NCI-H524 treated with DMSO at 0.1 percent for 48 hours (cell line): ENCODE data around the gene NR5A1.

ENCODE experiments used
- DNase-seq: peaks from one replicate; lab custom pipeline; 2025; lab: John Stamatoyannopoulos, UW

Gene NR5A1

DNA sequence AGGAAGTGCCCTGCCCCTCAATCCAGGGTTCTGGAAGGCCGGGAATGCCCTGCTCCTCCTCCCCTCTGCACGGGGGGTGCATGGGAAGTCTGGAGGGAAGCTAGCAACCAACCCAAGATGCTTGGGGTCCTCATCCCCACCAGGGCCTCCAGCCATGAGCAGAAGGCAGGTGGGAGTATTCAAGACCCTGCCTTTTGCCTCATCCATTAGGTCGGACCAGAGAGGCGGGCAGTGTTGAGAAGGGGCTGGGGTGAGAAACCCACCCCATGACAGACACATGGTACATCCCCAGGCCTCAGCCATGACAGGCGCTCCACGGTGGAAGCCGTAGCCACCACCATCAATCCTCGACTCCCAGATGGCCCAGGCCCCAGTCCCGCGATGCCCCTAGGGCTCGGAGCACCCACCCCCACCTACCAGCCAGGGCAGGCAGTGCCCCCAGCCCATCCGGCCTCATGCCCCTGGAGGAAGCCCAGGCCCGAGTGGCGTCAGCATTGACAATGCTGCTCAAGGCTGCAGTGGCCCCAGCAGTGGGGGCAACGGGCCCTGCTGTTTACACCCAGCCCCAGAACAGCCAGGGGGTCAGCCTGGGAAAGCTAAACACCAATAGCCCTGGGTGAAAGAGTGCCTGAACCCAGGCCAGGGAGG, 8.6 kb downstream of the NR5A1 start:
- no peak for DNase-seq

DNA sequence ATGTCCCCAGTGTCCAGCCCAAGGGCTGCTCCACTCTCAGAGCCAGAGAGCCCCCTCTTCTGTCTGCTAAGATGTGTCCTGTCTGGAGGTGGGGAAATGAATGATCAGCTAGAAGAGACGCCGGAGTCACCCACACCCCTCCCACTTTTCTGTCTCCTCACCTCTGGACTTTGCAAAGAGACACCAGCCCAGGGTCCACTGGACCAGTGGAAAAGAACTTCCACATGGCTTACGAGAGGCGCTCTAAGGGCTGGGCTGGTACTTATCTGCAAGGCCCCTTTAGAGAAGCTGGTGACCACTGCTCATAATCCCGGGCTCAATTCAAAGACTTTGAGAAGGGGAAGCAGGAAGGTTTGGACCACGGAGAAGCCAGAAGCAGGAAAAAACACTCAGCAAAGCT, 9.2 kb downstream of the NR5A1 start:
- no peak for DNase-seq

DNA sequence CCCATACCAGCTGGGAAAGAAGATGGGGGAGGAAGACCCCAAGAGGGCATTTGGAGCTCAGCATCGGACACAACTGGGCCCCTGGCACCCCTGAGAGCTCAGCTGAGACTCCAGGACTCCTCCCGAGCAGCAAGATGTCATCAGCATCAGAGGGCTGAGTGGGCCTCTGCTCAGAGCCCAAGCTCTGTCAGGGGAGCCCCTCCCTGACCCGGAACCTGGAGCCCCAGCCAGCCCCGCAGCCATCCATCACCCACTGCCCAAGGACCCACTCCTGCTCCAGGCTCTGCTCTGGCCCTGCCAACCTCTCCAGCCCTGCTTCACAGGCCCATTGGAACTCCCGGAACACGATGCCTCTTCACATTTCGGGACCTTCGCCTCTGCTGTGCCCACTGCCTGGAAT, 9.8 kb downstream of the NR5A1 start:
- no peak for DNase-seq

DNA sequence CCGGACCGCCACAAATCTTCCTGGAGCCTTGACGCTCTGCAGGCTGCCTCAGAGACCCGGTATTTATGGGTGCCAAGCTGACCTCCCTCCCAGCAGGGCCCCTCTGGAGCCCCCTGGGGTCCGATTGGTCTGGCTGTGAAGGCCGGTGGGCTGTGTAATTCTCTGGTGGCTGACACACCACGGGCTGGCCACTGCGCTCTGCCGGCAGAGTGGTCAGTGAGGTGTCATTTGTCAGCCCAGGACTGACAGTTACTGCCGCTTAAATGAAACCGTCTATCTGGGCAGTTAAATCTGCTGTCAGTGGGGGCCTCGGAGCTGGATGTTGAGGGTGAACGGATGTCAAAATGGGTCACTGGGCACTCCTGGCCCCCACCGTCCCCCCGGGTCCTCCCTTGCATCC, 10.7 kb downstream of the NR5A1 start:
- DNase-seq: no peak

DNA sequence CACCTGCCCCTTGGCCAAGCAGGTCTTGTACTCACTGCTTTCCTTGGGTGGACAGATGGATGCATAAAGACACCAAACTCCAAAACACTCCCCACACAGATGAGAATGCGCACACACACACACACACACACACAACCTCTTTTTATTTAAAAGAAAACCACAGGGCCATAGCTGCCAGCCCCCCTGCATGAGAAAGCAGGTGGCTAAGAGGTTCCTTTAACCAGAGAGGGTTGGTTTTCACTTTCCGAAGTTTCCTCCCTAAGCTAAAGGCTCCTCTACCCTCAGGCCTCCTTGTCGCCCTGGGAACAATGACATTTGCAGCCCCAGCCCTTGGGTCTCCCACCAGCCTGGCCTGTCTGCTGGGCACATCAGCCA, 11.1 kb downstream of the NR5A1 start:
- DNase-seq: no peak

DNA sequence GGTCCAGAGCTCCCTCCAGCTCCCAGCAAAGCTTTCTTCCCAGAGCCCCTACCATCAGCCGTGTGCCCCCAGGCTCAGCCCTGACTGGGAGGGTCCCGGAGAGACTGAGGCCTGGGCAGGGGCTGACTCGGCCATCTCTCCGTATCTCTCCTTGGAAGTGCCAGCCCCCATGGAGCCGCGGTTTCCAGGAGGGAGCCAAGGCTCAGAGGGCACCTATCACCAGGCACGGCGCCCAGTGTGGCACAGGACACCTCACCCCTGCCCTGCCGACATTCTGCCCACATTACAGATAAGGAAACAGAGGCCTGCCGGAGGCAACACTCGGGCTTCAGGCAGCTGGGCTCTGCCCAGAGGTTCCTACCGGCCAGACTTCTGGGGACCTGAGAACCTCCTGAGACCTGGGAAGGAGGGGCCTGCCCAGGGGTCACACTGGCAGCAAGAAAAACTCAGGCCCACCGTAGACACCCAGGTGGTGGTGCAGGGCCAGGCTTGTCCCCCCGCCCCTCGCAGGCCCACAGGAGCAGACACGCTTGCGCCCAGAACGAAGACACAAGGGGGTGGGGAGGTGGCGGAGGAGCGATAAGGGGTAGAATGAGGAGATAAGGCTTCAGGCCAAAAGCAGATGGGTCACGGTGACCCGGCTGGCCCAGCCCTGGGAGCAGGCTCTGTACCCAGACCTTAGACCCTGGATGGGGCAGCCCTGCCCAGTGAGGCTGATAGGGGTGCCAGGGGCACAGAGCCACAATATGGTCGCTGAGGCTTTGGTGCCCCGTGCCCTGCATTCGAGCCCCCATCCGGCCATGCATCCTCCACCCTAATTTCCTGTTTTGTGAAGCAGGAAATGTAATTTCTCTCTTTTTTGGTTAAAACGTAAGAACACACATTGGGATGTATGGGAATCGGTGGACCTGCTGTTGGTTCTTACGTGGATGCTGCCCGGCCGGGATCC, 11.8 kb downstream of the NR5A1 start:
- DNase-seq: no peak

DNA sequence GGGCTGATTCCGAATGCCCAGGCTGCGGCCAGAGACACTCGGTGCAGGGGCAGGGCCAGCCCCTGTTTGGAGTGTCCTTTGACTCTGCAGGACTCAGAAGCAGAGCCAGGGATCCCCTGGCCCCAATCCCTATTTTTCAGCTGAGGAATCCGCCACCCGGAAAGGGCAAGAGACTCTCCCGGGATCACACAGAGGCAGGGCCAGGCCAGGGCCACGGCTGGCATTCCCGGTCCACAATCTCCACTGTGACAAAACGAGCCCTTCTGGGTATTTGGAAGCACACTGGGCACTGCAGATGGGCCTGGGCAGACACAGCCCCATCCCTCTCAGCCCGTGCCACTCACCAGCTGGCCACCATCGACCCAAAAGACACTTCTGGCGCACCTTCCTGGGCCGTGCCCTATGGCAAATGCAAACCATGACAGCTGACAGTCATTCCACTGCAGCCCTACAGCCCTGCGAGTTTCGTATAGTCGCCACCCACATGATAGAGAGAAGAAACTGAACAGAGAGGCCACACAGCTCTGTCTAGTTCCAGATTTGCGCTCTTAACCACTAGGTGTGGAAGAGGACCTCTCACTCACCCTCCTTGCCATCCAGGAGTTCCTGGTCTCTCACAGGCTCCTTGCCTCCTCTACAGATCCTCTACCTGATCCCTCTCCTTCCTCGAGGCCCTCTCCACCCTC, 13.3 kb downstream of the NR5A1 start:
- no peak for DNase-seq

DNA sequence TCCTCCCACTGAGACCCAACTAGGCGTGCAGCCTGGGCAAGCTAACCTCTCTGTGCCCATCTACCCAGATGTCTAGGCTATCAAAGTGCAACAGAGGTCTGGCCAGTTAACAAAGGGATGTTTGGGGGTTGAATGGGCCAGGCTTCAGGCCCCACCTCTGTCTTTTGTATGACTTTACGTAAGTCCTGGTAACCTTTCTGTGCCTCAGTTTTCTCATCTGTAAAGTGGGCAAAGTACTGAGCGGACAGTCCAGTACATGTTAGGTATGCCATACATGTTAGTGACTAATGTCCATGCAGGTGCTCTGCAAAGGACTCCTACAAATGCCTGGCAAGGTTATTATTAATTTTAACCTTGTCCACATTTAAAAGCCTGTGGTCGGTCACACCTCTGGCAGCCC, 14.0 kb downstream of the NR5A1 start:
- no peak for DNase-seq

DNA sequence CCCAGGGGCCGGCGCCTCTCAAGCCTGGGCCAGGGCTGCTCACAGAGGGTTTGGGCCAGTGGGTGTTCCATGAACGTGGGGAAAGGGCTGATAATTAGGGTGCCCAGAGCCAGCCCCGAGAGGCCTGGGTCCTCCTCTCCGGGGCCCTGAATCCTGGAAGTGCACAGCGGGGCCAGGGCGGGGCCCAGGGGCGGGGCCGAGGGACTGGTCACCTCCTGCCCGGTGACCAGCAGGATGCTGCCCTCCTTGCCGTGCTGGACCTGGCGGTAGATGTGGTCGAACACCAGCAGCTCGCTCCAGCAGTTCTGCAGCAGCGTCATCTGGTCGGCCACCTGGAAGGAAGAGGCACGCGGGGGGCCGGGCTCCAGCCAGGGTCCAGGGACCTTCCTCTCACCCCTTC, 14.4 kb downstream of the NR5A1 start:
- DNase-seq: no peak

DNA sequence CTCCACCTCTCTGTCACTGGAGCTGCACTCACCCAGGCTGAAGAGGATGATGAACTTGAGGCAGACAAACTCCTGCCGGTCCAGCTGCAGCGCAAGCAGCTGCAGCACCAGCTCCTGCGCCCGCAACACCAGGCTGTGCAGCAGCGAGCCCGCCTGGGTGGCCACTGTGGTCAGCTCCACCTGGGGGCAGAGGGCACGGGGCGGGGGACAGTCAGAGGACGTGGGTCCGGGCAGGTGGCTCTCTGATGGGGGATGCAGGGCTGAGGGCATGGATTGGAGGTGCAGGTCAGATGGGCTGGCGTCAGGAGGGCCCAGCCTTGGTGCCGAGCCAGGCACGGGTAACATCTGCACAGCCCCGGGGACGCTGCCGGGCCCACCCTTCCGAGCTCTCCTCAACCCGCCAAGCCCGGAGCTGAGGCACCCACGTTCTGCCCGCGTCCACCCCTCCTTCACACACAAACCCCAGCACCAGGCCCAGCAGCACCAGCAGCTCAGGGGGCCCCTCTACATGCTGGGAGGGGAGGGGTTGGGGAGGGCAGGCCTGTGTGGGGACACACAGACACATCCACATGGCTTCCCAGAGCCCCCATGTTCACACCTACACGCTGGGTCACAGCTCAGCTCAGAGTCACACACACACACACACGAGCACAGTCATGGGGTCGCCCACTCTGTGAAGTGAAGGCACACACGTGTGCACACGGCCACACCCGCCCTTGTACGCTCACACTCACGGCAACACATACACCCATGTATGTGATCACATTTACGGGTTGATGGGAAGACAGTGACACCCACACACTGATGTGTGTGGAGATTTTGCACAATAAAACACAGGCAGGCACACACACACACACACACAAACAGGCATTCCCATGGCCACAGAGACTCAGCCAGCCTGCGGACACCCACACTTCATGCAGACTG, 15.9 kb downstream of the NR5A1 start:
- no peak for DNase-seq

DNA sequence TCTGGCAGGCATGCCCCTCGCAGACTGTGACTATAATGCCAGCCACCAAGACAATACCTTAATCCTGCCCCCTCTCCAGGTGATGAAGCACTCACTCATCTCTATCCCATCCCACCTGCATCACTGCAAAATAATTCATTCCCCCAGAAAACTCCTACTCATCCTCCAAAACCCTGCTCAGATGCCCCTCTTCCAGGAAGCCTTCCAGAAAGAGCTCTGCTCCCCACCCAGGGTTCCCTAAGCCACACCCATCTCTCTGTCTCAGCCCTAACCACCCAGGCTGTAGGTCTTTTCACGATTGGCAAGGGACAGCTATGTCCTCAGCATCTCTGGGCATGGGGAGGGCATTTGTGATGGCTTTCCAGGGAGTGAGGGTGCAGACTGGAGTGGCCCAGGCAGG, 17.2 kb downstream of the NR5A1 start:
- DNase-seq: no peak

DNA sequence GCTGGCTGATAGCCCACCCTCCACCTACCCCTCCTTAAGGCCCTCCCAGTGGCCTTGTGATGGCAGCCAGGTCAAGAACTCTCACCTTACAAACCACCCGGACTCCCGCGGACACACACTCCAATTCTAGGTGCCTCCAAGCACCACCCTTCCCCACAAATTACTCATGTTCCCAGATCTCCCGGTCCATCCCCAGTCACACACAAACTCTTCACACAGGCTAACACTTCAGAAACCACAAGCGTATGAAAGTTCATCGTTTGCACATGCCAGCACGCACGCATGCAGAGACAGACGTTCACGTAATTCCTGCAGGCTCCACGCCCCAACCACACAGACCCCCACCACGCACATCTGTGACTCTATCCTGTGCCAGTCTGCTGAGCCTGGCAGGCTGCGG, 18.0 kb downstream of the NR5A1 start:
- DNase-seq: no peak

DNA sequence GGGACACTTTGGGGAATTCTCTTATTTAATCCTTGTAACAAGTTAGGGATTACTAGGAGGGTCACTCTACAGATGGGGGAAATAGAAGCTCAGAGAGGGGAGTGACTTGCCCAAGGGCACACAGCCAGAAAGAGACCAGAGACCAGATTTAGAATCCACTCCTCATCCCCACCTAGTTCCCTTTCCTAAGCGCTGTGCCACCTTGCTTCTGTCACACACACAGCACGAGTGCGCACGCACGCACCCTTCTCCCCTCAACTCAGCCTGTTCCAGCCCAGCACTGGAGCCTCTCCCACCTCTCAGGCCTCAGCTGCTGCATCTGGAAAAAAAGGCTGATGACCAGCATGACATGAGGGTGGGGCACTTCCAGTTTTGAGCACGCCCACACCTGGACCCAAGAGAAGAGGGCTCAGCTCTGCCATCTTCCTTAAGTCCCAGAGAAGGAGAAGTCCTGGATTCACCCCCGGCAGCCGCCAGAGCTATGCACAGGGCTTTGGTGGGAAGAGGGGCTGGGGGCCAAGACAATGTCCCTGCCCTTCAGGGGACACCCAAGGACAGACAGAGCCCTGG, 18.5 kb downstream of the NR5A1 start:
- no peak for DNase-seq

DNA sequence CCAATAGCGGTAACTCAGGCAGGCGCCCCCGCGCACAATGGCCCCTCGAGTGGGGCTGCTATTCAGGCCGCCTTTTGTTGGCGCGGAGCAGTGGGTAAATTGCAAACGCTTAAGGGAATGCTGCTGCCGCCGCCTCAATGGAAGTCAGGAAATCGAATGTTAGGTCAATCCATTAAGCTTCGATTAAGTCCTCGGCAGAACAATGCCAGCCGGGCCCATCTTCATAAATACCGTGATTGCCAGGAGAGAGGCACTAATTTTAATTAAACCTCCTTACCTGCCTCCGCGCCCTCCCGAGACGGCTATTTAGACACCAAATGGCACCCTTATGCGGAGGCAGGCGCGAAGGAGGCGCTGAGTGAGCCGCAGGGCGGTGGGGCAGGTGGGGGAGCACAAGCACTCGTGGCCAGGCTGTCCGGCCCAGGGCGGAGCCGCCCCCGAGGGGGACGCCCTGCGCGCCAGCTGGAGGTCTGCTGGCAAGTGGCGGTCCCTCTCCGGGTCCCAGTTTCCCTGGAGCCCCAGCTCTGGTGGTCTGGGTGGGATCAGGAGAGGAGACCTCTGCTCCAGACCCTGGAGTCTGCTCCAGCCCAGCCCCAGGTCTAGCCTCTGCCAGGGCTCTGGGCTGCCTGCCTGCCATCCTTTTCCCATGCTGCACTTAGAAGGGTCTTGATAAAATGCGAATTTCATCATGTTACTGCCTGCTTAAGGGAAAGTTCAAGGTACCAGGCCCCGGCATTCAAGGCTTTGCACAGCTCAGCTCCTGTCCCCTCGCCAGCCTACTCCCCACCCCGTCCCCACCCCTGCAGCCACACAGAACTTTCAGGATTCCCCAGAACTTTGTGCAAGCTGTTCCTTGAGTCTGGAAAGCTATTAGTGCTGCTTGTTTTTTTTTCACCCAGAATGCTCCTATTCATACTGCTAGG, 19.7 kb downstream of the NR5A1 start:
- DNase-seq: no peak

DNA sequence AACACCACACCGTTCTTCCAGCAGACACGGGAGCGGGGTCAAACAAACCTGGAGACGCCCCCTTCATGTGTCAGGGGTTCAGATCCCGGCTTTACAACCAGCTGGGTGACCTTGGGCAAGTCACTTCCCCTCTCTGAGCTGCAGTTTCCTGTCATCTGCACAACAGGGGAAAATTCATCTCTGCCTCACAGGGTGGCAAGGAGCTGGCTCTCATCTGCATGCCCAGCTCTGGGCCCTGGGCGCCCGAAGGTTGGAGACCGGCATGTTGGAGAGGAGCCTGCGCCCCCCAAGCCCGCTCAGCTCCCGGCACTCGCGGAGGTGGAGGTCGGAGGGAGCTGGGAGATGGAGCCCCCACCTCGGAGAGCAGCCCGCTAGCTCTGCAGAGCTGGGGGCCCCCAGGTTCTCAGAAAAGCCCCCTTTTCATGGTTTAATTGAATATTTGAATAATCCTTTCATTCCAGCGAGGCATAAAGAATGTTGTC, 20.4 kb downstream of the NR5A1 start:
- no peak for DNase-seq

DNA sequence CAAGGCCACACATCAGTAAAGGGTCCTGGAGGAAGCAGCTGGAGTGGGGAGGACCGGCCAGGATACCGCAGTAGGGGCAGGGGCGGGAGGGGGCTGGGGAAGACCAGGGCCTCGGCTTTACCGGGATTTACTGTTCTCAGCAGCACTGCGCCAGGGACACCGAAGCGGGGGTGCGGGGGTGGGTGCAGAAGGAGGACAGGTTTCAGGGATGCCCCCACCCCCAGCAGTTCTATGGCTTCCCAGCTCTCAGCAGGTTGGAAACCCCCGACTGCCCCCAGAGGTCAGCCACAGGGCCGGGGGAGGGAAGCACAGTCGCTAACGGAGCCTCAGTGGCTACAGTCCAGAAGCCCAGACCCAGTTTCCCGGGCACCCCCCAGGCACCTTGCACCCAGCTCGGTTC, 21.3 kb downstream of the NR5A1 start:
- no peak for DNase-seq

DNA sequence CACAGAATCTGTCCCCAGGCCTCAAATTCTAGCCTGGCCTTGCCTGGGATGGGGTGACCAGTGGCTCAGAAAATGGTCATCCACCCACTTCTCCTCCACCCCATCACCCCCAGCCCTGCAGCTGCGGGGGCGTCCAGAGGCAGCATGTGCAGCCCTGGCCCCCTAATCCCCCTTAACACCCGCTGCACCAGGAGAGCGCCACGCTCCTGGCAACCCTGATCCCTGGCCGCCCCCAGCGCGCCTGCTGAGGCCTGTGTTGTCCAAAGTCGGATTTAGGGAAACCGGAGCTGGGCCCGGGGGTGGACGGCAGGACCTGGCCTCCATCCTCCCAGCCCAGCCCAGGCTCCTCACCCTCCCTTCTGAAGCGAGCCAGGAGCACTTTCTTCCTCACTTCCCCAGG, 22.0 kb downstream of the NR5A1 start:
- DNase-seq: no peak

DNA sequence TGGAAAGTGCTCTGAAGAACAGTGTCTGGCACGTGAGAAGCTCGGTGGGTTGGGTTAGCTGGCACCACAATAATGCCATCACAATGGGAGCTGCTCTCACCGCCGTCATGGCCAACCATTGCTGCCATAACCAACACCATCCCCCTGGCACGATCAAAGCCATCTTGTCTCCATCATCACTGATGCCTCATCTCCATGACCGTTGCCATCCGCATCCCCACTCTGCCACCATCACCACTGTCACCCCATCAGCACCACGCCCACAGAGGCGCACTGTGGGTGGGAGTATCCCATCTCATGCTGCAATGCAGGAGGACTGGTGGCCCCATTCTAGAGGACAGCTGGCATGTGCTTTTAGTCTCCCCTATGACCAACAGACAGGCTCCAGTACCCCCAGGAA, 23.7 kb downstream of the NR5A1 start:
- no peak for DNase-seq

DNA sequence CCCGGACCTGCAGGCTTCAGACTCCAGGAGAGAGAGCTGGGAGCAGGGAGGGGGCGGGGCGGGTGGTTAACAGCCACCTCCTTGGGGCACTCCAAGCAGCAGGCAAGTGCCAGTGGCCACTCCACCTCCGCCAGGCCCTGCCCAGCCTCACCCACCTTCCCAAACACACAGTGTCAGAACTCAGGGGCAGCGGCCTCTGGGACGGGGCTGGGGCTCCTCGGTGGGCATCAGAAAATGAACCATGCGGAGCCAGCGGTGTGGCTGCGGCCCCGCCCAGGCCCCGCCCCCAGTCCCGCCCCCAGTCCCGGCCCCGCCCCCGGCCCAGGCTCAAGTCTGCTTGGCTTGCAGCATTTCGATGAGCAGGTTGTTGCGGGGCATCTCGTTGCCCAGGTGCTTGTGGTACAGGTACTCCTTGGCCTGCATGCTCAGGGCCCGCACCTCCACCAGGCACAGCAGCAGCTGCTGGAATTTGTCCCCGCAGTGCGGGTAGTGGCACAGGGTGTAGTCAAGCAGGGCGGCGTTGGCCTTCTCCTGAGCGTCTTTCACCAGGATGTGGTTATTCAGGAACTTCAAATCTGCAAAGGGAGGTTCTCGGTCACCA, 24.7 kb downstream of the NR5A1 start:
- DNase-seq: no peak

DNA sequence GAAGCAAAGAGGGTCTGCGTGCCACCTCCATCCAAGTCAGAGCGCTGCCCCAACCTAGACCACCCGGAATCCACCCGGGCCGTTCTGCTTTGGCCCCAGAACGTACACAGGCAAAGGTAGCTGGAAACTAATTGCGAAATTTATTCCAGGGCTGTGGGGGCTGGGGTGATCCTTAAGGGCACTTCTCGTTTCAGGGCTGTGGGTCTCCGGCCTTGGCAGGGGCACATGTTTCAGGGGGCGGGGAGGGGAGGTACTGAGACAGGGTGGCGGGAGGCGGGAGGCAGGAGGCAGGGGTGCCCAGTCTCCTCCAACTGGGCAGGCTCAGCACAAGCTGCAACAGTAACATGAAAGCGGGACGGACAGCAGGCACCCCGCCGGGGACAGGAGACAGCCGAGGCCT, 26.1 kb downstream of the NR5A1 start:
- DNase-seq: no peak
